Caco-2 (cell line): ENCODE results near the gene GPR137. TPM values are rescaled to one million over a fixed set of nuclear protein-coding genes. Genes with fewer than 3 reads are reported as not detected.

Experiments
- Bru-seq: library from RNA; stranded (reverse); fragments of 400-500 nt; gene quantifications from one replicate; lab custom pipeline; 2021; lab: Mats Ljungman, UMichigan
- BruChase-seq, 2 experiments: library from RNA; stranded (reverse); fragments of 400-500 nt; gene quantifications; one replicate each; lab custom pipeline; 2021; lab: Mats Ljungman, UMichigan
- BruUV-seq: library from RNA; stranded (reverse); fragments of 400-500 nt; replicated peaks from 2 replicates; lab custom pipeline; 2021; lab: Mats Ljungman, UMichigan
- CTCF ChIA-PET: fragments of 300-600 bp; sonication (Branson Sonifier 250); formaldehyde crosslinking; loops from one replicate; lab custom pipeline; 2022; ENCODE audit warnings: antibody characterized with exemption; lab: Charles Lee
- POLR2A ChIA-PET: fragments of 300-600 bp; sonication (Branson Sonifier 250); formaldehyde crosslinking; loops from one replicate; lab custom pipeline; 2022; ENCODE audit warnings: antibody characterized with exemption; lab: Charles Lee
- DNase-seq, 2 experiments: peaks; one replicate each; pipeline versions ENCODE4 v3.0.0 to v3.0.0-alpha.2; 2020 to 2022
- H3K27me3 ChIP-seq: replicated peaks from 2 replicates; pipeline ENCODE4 v1.6.0; 2011; ENCODE audit warnings: low read length; ENCODE audit not compliant: control insufficient read depth, insufficient read depth
- H3K36me3 ChIP-seq: 2 replicates; pipeline ENCODE4 v1.5.1; 2011; ENCODE audit warnings: low read length; ENCODE audit not compliant: control insufficient read depth, insufficient read depth
- H3K4me1 ChIP-seq: fragments of 250-450 bp; sonication (Bioruptor Pico); 2 replicates; pipeline ENCODE4 v1.5.1; 2020; ENCODE audit warnings: mild to moderate bottlenecking
- H3K4me3 ChIP-seq: 2 replicates; pipeline ENCODE4 v1.5.1; 2011; ENCODE audit warnings: low read depth, mild to moderate bottlenecking, control low read depth, low read length
- H3K9me3 ChIP-seq: fragments of 250-450 bp; sonication (Bioruptor Pico); 2 replicates; pipeline ENCODE4 v1.5.1; 2020; ENCODE audit warnings: mild to moderate bottlenecking, moderate library complexity
- H3K27ac Mint-ChIP-seq: one replicate; pipeline ENCODE4 v1.8.0; 2022; ENCODE audit warnings: mixed read lengths; ENCODE audit not compliant: unreplicated experiment
- H3K27me3 Mint-ChIP-seq: one replicate; pipeline ENCODE4 v1.8.0; 2022; ENCODE audit warnings: mixed read lengths; ENCODE audit not compliant: insufficient read depth, unreplicated experiment
- H3K36me3 Mint-ChIP-seq: one replicate; pipeline ENCODE4 v1.8.0; 2022; ENCODE audit warnings: mild to moderate bottlenecking, mixed read lengths; ENCODE audit not compliant: insufficient read depth, unreplicated experiment
- H3K4me1 Mint-ChIP-seq: one replicate; pipeline ENCODE4 v1.8.0; 2022; ENCODE audit warnings: low read depth, mixed read lengths; ENCODE audit not compliant: unreplicated experiment
- H3K4me3 Mint-ChIP-seq: one replicate; pipeline ENCODE4 v1.8.0; 2022; ENCODE audit warnings: mild to moderate bottlenecking, moderate library complexity, mixed read lengths; ENCODE audit not compliant: unreplicated experiment
- H3K9me3 Mint-ChIP-seq: one replicate; pipeline ENCODE4 v1.8.0; 2022; ENCODE audit warnings: mixed read lengths; ENCODE audit not compliant: unreplicated experiment
- intact Hi-C: fragments of 100-400 bp; cut with micrococcal nuclease; formaldehyde crosslinking; loops from one replicate; pipeline ENCODE4 v1.10.0; 2022; ENCODE audit not compliant: unreplicated experiment
- long read RNA-seq: library from polyadenylated mRNA; stranded (forward); transcript quantifications from one replicate; pipeline ENCODE4 v2.0.0, GENCODE V29; 2022
- total RNA-seq: library from RNA; stranded (reverse); gene quantifications from 2 replicates; pipeline ENCODE4 v1.2.3, GENCODE V29; 2022
- TF ChIP-seq, protein P1 (sequence below), 2 experiments: fragments of 200-600 bp in 1 of 2; IDR thresholded peaks; 1 replicate in 1 of 2; 2 replicates in 1 of 2; pipeline versions ENCODE4 v1.5.1 to v1.8.0; 2011 to 2022; ENCODE audit warnings: antibody characterized with exemption in 1 of 2, control low read depth in 1 of 2, inconsistent platforms in 1 of 2, low read depth in 1 of 2, low read length in 1 of 2, mild to moderate bottlenecking in 1 of 2, moderate library complexity in 1 of 2; ENCODE audit not compliant: insufficient read depth in 1 of 2, severe bottlenecking in 1 of 2, unreplicated experiment in 1 of 2

The GPR137 gene, protein sequence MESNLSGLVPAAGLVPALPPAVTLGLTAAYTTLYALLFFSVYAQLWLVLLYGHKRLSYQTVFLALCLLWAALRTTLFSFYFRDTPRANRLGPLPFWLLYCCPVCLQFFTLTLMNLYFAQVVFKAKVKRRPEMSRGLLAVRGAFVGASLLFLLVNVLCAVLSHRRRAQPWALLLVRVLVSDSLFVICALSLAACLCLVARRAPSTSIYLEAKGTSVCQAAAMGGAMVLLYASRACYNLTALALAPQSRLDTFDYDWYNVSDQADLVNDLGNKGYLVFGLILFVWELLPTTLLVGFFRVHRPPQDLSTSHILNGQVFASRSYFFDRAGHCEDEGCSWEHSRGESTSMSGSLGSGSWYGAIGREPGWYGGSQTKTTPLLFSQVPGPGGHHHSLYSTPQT
- total RNA-seq (52.2 and 58.5 TPM in 2 replicates), Bru-seq, nascent RNA (percentile 44 among the genes with signal in this experiment), BruChase-seq, experiment 1, labeled RNA remaining after a 2-hour chase (percentile 58 among the genes with signal in this experiment), BruChase-seq, experiment 2, labeled RNA remaining after a 6-hour chase (percentile 78 among the genes with signal in this experiment)
- long read RNA-seq, transcript GPR137-204 (7 exons, 1,596 nt): major isoform, 5 of 44 reads
- long read RNA-seq, partial matches to known transcripts: 5 of 44 reads
- long read RNA-seq, other reads (novel, unspliced or antisense): 30 of 44 reads

DNA sequence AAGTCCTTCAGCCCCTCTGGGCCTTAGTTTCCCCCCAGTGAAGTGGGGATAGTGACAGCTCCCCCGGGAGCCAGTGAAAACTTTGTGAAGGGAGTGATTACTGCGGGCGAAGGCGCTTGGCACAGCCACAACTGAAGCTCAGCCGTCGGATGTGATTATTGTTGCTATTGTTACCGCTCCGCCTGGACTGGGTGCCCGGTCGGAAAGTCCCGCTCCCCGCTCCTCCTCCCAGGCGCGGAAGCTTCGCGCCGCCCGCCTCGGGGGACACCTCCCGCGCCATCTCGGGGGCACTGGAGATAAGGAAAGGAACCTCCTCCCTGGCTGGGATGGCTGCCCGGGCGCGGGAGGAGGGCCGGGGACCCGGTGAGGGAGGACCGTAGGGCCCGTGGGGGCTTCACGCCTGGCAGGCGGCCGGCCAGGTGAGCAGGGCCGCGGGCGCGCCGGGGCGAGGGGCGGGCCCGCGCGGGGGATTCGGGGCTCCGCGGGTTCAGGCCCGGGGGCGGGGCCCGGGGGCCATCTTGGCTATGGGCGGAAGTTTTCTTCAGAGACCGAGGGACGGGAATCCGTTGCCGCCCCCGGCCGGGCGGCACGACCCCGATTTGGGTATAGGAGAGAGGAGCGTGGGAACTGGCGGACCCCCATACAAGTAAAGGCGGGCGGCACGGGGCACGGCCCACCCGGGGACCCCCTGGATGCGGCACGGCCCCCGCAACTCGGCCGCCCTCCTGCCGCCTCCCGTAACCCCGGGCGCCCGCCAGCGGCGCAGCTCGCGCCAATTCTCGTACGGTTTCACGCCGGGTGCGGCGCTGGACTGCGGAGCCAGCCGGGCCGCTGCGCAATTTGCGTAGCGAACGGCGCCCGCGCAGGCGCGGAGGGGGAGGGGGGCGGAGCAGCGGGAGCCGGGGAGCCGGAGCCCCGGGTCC, at the start of gene GPR137:
GPR137 (plus strand) TSS at position 887 of the 923 bp plus-strand sequence. CDS start 677 bp downstream, outside the sequence.
- Histone ChIP-seq H3K27me3 (no peaks in the 10 kb centered on the region), H3K9me3 (no peaks in the 10 kb centered on the region), H3K4me3 (peak within 1 kb of the TSS; percentile 74), H3K36me3 (no peaks in the 10 kb centered on the region; the same call in 1 of the 2 replicates), H3K4me1 (peaks cover 5% of the 10 kb centered on the region)
- Mint-ChIP-seq H3K36me3 (peaks cover 17% of the 10 kb centered on the region), H3K4me1 (peaks cover 14% of the 10 kb centered on the region), H3K27ac (peak within 1 kb of the TSS; percentile 91), H3K27me3 (no peaks in the 10 kb centered on the region), H3K4me3 (peak within 1 kb of the TSS; percentile 82), H3K9me3 (no peaks in the 10 kb centered on the region)
- ChIA-PET POLR2A (interaction anchor here (0.7 to 2.1 kb wide), 6 partner anchors 14 to 70 kb away, joined by 3 to 10 read pairs (median 4); partner anchors contain the start of genes PRDX5 and TRMT112), CTCF (interaction anchor here (0.7 to 2.8 kb wide), 6 partner anchors 15 to 409 kb away, joined by 4 to 15 read pairs (median 7); no protein-coding TSS in a partner anchor)
- BruUV-seq: TSS peak; percentile 92
- intact Hi-C loops: loop anchor here (1.0 to 2.0 kb wide), 2 partner anchors 15 to 20 kb away; partner anchors contain the start of gene ESRRA
- TF ChIP-seq, protein P1, sequence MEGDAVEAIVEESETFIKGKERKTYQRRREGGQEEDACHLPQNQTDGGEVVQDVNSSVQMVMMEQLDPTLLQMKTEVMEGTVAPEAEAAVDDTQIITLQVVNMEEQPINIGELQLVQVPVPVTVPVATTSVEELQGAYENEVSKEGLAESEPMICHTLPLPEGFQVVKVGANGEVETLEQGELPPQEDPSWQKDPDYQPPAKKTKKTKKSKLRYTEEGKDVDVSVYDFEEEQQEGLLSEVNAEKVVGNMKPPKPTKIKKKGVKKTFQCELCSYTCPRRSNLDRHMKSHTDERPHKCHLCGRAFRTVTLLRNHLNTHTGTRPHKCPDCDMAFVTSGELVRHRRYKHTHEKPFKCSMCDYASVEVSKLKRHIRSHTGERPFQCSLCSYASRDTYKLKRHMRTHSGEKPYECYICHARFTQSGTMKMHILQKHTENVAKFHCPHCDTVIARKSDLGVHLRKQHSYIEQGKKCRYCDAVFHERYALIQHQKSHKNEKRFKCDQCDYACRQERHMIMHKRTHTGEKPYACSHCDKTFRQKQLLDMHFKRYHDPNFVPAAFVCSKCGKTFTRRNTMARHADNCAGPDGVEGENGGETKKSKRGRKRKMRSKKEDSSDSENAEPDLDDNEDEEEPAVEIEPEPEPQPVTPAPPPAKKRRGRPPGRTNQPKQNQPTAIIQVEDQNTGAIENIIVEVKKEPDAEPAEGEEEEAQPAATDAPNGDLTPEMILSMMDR (IDR thresholded peaks at IDR 0.05; ENCODE audit: insufficient read depth in 1 of 2, low read depth in 1 of 2, low read length in 1 of 2, severe bottlenecking in 1 of 2, unreplicated experiment in 1 of 2): no peak
- DNase-seq: peak; percentile 83 to 90

DNA sequence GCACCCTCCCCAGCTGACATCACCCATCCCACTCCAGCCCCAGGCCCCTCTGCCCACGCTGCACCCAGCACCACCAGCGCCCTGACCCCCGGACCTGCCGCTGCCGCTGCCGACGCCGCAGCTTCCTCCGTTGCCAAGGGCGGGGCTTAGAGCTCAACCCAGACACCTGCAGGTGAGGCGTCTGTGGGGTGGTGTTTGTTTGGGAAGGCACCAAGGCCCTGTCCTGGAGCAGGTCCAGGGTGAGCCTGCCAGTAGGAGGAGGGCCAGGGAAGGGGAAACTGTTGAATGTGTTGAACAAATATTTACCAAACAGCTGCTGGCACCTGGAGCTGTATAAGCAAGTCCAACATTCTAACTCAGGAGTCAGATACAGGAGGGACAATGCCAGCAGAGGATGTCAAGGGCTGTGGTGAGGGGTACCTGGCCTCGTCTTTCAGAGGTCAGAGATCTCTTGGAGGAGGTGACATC, 48.1 kb upstream of the GPR137 start:
- peaks cover 8% of the 10 kb centered on the region for H3K4me1 Mint-ChIP-seq
- H3K9me3 Mint-ChIP-seq: no peaks in the 10 kb centered on the region
- TF ChIP-seq, protein P1 (IDR thresholded peaks at IDR 0.05; ENCODE audit: insufficient read depth in 1 of 2, low read depth in 1 of 2, low read length in 1 of 2, severe bottlenecking in 1 of 2, unreplicated experiment in 1 of 2): no peak
- BruUV-seq: no TSS peak
- no peak overlapping the region for H3K4me3 ChIP-seq
- no peak overlapping the region for H3K4me3 Mint-ChIP-seq
- intact Hi-C loops: no loop called here
- no peak for DNase-seq
- H3K36me3 Mint-ChIP-seq: peaks cover 50% of the 10 kb centered on the region
- no peaks in the 10 kb centered on the region for H3K27me3 Mint-ChIP-seq
- H3K4me1 ChIP-seq: peaks cover 24% of the 10 kb centered on the region
- no peaks in the 10 kb centered on the region for H3K27me3 ChIP-seq
- ChIA-PET CTCF (interaction anchor here (1.2 kb wide), 1 partner anchor 9 kb away, joined by 3 read pairs; the partner anchor contains the start of gene PPP1R14B), POLR2A (interaction anchor here (0.6 kb wide), 1 partner anchor 52 kb away, joined by 3 read pairs; the partner anchor contains the start of gene STIP1)
- H3K9me3 ChIP-seq: no peaks in the 10 kb centered on the region
- H3K27ac Mint-ChIP-seq: no peak overlapping the region
- H3K36me3 ChIP-seq: no peaks in the 10 kb centered on the region; the same call in 1 of the 2 replicates
